Suprapubic skin (tissue), 4 donors: ENCODE data around the gene DNPEP.

Experiments
- CTCF ChIP-seq, 2 donors: fragments of 200-600 bp in 1 of 2; fragments of 450-650 bp in 1 of 2; sonication (generic) in 1 of 2; IDR thresholded peaks; one replicate each; pipeline ENCODE4 v1.5.1; 2016 to 2019; ENCODE audit warnings: antibody characterized with exemption in 2 of 2, mild to moderate bottlenecking in 1 of 2, moderate library complexity in 1 of 2
- EP300 ChIP-seq: sonication (generic); formaldehyde crosslinking; IDR thresholded peaks from one replicate; pipeline ENCODE4 v1.6.1; 2017; ENCODE audit warnings: antibody characterized with exemption
- POLR2A ChIP-seq, 2 donors: fragments of 450-650 bp; IDR thresholded peaks; one replicate each; pipeline ENCODE4 v1.6.1; 2017; ENCODE audit warnings: antibody characterized with exemption in 2 of 2, mild to moderate bottlenecking in 2 of 2, moderate library complexity in 2 of 2
- POLR2AphosphoS5 ChIP-seq, 3 donors: sonication (generic); formaldehyde crosslinking; IDR thresholded peaks; one replicate each; pipeline ENCODE4 v1.6.1; 2017; ENCODE audit warnings: antibody characterized with exemption in 3 of 3

- TF ChIP-seq CTCF (IDR thresholded peaks at IDR 0.05) = no peak
- no peak for TF ChIP-seq EP300
- no peak for TF ChIP-seq POLR2A (IDR thresholded peaks at IDR 0.05)
- no peak for TF ChIP-seq POLR2AphosphoS5 (IDR thresholded peaks at IDR 0.05)
These were observed 16.7 kb upstream of the DNPEP start for GRCh38 chr2:219404291-219404910.
